Ureter (tissue), 1 donor: ENCODE measurements around the gene SEC14L2. TPM values are rescaled to one million over a fixed set of nuclear protein-coding genes. Genes with fewer than 3 reads are reported as not detected.

Experiments used
- DNase-seq: peaks from one replicate; pipeline ENCODE4 v3.0.0-alpha.2; 2020; ENCODE audit warnings: low spot score
- total RNA-seq: library from RNA; stranded (reverse); gene quantifications from one replicate; pipeline ENCODE4 v1.2.4, GENCODE V29; 2023
- donor health status: DM: yes; HTN: yes; CAD: no.

The SEC14L2 gene
- total RNA-seq, 1 donor from 2014 or later, result 5.8 TPM

DNA sequence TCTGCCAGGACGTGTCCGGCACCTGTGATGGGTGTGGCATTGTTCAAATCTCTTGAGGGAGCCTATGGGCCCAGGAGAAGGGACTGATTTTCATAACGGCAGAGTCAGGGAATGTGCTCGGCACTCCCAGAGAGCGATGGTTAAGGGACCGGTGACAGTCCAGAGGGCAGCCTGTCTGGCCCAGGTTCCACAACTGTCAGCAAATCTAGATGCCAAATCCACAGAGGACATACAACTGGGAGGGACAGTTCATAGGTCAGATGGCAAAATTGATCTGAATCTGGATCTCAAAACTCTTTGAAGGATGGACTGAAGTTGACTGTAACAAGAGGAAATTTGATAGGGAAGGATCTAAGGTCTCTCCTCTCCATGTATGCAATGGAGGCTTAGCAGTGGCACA is 7.5 kb downstream of the SEC14L2 start:
- no peak for DNase-seq

DNA sequence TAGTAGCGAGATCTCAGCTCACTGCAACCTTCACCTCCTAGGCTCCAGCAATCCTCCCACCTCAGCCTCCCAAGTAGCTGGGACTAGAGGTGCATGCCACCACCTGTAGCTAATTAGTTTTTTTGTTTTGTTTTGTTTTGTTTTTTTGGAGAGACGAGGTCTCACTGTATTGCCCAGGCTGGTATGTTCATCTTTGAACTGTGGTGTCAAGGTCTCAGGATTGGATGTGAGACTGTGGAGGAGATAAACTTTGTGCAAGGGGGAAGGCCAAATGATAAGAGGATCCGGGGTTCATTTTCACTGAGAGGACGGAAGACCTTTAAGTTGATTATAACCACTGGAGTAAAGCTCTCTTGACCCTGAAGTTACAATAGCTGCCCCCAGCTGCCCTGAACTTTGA is 8.9 kb downstream of the SEC14L2 start:
- DNase-seq, result no peak

DNA sequence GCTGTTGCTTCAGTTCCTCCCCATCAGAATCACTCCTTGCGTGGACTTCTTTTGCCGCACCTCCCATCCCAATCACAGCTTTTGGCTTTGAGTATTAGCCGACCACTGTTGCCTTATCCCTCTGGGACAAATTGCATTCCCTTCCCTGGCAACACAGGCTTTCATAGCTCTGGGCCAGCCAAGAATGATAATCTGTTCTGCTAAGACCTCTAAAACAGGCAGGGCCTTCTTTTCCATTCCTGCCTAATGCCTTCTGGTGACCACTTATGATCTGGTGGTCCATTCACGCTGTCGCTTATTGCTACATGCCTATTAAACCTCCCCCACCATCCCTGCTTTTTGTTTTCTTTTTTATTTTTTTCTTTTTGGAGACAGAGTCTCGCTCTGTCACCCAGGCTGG is 9.6 kb downstream of the SEC14L2 start:
- DNase-seq, result no peak

GRCh38 chr22:30408388-30409102 is 11.7 kb downstream of the SEC14L2 start:
- no peak for DNase-seq

GRCh38 chr22:30411780-30412179 is 15.0 kb downstream of the SEC14L2 start:
- no peak for DNase-seq

DNA sequence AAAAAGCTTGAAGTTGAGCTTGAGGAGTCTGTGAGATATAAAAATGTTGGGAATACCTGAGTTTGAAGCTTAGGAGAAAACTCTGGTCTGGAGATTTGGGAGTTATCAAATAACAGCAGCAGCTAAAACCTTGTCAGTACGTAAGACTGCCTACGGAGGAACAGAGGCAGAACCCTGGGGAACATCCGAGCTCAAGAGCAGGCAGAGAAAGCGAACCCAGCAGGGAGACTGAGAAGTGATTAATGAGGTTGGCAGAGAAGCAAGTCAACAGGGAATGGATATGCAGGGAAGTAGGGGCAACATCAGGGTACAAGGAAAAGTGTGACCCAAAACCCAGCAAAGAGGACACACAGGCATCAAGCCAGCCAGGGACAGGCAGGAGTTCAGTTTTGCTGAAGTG is 16.2 kb downstream of the SEC14L2 start:
- no peak for DNase-seq

GRCh38 chr22:30413745-30414524 is 17.1 kb downstream of the SEC14L2 start:
- no peak for DNase-seq

GRCh38 chr22:30414525-30415047 is 17.8 kb downstream of the SEC14L2 start:
- DNase-seq, result no peak

DNA sequence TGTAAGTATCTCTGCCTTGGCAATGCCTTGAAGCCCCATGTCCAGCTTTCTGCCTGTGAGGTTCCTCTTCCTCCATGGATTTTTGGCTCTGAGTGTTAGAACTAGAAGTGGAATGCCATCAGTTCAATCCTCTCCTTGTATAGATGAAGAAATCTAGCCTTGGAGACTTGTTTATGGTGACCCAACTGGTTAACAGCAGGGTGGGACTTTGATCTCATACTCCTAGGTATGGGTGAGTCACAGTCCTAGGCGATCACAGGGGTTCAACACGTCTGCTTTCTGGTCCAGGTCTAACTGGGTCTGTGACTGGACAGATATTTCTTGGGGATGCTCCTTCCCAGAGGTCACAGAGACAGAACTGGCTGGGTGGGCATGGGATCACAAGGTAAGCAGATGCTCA is 19.6 kb downstream of the SEC14L2 start:
- no peak for DNase-seq

GRCh38 chr22:30416837-30417236 is 20.0 kb downstream of the SEC14L2 start:
- no peak for DNase-seq

DNA sequence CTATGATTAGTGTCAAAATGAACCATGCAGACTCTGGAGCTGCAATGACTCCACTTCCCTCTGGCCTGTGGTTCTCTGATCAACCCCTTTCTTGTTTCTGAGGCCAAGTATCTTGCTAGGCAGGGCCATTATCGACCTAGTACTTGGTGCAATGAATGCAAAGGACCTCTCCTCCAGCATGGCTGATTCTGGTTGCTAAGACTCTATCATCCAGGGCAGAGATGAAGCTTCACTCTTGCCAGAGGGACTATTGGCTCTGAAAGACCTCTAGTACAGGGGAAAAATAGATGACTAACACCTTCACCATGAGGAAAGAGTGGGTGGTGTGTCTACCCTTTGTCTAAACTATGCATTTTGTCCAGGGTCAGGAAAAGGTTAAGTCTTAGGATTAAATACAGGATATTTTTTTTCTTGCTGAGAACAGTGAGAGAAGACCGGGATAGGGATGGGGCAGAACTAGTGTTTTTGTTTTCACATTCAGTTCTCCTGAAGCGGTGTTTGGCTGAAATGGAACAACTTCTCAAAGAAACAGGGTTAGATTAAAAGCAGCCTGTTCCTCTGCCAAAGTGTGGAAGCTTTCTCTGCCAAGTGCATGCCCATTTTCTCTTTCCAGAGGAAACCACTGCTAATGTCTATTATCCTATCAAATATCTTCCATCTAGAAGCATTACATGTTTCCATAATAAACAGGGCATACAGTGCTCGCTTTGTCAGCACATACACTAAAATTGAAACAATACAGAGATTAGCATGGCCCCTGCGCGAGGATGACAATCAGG is 23.7 kb downstream of the SEC14L2 start:
- no peak for DNase-seq

DNA sequence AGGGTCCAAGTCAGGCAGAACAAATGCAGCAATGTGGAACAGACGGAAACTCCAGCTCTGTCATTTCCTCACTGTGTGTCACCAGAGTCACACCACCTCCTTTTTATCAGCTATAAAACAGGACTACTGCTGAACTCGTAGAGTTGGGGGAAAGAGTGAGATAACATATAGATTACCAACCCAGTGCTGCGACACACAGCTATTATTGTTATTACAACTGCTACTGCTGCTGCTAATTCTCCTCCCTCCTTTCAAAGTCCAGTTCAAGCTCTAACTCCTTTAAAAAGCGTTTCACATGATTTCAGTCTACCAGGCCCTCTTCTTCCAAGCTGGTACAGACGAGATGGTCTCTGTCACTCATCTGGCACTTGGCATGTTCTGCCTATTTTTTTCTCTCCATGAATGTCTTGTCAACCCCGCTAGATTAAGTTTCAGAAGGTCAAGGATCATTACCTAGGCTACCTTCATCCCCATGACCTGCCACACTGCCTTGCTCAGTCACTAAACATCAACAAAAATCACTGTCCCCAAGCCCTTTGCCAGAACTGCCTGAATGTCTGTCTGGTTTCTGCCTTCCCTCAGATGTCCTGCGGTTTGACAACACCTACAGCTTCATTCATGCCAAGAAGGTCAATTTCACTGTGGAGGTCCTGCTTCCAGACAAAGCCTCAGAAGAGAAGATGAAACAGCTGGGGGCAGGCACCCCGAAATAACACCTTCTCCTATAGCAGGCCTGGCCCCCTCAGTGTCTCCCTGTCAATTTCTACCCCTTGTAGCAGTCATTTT is 25.1 kb downstream of the SEC14L2 start:
- no peak for DNase-seq

GRCh38 chr22:30422481-30423300 is 25.9 kb downstream of the SEC14L2 start:
- DNase-seq, result peak; percentile 82

DNA sequence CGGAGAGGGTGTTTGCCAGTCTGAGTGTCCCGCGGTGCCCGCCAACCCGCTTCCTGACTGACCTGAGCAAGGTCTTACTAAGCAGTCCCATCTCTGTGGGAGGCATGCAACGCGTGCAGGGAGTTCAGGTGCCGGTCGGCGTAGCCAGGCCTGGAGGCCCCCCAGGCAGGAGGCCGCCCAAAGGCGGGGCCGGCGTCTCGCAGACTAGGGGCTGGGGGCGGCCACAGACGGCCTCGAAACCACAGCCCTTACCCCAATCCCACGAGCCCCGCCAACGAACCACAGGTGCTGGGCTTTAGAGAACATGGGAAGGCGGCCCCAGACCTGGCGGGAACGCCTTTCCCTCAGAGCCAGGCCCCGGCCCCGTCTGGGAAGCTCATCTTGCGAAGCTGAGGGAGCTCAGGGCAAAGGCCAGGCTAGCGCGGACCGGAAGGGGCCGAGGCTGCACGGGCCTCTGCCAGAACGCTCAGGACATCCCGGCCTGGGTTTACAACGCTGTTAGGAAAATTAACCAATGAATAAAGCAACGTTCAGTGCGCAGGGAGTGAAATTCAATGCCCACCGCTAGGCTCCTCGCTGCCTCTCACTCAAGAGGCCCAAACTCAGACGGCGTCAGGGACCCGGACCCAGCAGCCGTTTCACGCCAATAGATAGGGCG is 26.6 kb downstream of the SEC14L2 start:
- no peak for DNase-seq

DNA sequence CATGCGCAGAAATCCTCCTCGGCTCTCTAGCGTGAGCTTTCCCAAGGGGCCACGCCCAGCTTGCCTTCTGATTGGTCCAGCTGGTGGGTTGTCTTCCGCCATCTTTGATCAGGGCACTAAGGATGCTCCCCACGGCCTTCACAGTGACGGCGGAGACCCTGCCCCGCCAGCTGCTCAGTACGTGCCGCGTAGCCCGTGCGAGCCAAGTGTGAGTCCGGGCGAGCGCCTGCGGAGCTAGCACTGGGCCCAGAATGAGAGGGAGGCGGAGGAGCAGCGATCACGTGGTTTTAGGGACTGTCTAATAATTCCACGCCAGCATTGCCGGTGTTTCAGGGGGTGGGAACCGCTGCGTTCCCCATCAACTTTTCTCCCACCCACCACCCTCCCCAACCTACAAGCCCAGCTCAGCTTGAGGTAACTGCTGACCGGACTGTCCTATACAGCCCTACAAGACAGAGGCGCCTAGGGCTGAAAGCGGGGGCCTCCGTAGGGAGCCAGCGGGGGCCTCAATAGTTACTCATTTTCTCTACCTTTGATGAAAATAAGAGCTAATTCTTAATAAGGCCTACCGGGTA is 27.2 kb downstream of the SEC14L2 start:
- DNase-seq, result peak; percentile 99

DNA sequence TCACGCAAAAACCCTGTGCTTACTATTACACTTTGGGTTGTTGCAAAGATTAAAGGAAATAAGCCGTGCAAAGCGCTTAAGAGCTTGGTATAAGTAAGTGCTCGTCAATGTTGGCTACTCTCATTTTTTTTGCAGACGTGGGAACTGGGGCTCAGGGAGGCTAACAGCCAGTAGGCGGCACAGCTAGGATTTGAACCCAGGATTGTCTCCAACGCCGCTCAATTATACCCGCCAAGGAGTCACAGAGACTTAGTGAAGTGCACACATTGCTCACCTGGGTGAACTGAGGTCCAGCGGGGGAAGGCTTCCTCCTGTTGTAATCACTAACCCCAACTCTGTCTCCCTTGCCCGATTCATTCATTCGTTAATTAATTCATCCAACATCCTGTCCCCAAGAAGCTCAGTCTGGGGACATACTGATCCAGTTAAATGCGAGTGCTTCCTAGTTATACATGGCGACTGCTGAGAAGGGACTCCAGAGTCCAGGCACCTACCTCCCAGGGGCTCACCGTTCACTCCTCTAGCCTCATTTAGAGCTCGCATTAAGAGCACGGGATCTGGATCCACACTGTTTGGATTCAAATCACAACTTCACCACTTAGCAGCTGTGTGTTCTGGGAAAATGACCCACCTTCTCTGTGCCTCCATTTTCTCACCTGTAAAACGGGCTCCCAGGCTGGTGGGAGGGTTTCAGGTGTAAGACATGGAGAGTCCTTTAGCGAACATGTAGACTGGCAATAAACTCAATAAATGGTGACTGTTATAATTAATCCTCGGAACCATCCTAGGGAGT is 27.9 kb downstream of the SEC14L2 start:
- DNase-seq, result no peak

- no peak for DNase-seq
These were observed 28.5 kb downstream of the SEC14L2 start for GRCh38 chr22:30425327-30425615.

DNA sequence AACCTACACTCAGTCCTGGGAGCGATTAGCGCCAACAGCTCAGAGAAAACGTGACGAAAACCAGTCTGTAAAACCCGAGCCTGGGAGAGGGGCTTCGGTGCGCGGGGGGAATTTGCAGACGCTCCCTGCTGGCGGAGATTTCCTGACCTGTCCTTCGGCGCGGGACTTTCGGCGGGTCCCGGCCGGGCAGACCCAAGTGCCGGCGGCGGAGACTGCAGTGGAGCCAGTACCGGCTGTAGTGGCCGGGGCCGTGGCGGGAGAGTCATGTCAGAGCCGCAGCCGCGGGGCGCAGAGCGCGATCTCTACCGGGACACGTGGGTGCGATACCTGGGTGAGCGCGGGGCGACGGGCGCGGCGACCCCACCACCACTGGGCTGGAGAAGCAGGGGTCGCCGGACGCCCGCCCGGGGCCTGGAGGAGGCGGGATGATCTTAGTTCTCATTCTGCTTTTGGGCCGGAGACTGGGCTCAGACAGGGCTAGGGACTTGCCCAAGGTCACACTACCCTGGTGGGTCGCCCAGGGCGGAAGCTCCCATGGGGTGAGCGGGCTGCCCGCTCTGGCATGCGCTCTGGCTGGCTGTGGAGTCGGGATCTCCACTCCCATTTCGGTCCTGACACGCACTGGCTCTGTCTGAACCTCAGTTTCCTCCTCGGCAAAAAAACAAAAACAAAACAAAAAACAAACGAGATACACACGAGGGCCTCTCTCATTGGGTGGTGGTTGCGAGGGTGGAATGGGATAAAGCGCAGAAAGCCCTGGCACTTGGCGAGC is 29.0 kb downstream of the SEC14L2 start, which contains the start of gene MTFP1:
Gene MTFP1 (plus strand): TSS at position 153 of the 772 bp plus-strand sequence. CDS start 112 bp downstream, at position 265.
- peak; percentile 60 for DNase-seq
